VCaP (cell line): ENCODE measurements around the gene HNRNPLL.

Experiments used
- H3K27ac ChIP-seq: fragments of 450-650 bp; 2 replicates; pipeline ENCODE4 v1.5.1; 2017
- TF ChIP-seq, protein P1 (sequence below): fragments of 450-650 bp; conservative IDR thresholded peaks from 2 replicates; pipeline ENCODE4 v1.5.1; 2017; ENCODE audit warnings: mild to moderate bottlenecking, moderate library complexity

Gene HNRNPLL

DNA sequence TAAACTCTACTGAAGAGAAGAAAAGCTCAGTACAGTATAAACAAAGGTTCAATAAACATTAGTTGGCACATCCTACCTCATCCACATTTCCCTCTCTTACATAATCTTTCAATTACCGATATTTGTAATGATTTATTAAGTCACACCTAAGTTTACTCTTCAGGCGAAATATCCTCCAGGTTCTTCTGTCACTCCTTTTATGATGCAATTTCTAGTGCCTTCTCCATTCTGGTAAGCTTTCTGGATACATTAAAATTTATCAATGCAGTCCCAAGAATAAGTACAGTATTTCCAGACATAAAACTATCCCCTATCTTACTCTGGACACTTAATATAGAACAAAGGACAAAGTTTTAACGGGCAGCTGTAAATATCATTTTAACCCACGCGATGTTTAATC lies 5.6 kb downstream of the HNRNPLL start:
- no peak overlapping the region for H3K27ac ChIP-seq
- TF ChIP-seq, protein P1, sequence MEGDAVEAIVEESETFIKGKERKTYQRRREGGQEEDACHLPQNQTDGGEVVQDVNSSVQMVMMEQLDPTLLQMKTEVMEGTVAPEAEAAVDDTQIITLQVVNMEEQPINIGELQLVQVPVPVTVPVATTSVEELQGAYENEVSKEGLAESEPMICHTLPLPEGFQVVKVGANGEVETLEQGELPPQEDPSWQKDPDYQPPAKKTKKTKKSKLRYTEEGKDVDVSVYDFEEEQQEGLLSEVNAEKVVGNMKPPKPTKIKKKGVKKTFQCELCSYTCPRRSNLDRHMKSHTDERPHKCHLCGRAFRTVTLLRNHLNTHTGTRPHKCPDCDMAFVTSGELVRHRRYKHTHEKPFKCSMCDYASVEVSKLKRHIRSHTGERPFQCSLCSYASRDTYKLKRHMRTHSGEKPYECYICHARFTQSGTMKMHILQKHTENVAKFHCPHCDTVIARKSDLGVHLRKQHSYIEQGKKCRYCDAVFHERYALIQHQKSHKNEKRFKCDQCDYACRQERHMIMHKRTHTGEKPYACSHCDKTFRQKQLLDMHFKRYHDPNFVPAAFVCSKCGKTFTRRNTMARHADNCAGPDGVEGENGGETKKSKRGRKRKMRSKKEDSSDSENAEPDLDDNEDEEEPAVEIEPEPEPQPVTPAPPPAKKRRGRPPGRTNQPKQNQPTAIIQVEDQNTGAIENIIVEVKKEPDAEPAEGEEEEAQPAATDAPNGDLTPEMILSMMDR: no peak

- no peak overlapping the region for H3K27ac ChIP-seq
- TF ChIP-seq, protein P1: no peak
These were observed 6.5 kb downstream of the HNRNPLL start for GRCh38 chr2:38596229-38596628.

DNA sequence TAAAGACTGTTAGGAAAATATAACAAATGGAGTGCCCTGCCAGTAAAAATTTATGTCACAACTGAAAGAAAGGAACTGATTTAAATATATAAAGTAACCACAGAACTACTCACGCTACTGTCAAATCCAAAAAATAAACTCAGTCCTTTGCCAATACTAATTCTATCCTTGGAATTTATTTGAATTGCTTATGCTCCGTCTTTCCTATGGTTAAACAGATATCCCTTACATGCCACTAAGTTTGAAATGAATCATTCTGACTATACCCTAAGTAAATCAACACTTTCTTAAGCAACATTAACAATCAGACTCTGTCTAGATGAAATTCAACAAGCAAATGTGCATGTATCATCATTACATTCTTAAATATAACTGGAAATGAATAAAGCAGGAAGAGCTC lies 9.8 kb downstream of the HNRNPLL start:
- TF ChIP-seq, protein P1: no peak
- no peak overlapping the region for H3K27ac ChIP-seq

DNA sequence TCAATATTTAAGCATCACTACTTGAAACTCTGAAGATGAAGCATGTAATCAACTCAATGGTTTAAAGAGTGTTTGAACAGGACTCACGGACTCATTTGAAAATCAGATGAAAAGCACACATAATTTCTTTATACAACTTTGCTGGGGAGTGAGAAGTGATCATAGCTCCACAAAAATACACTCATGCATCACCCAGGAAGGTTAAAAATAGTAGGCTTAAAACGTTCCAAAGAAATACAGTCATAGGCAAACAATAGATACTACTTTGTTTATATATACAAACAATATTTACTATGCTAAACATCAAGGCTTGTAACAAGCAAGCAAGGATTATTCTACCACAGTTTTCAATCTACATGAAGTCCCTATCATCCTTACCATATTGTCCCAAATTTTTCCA lies 11.6 kb downstream of the HNRNPLL start:
- TF ChIP-seq, protein P1: no peak
- H3K27ac ChIP-seq: no peak overlapping the region

DNA sequence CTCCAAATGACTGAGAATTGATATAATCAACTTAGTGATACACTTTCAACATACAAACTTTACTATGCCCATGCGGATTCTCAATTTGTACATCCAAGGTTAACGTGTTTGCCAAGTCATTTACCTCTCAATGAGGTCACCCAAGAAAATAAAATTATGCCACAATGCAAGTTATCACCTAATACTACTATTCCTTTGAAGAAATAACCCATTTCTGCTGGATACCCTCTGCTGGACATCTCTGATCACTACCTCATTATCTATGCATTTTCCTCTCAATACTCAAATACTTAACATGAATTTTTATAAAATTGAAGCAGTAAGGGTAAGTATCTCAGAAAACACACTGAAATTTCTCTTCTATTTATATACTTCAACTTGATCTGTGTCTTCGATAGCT lies 12.7 kb downstream of the HNRNPLL start:
- no peak overlapping the region for H3K27ac ChIP-seq
- TF ChIP-seq, protein P1: peak; percentile 47

DNA sequence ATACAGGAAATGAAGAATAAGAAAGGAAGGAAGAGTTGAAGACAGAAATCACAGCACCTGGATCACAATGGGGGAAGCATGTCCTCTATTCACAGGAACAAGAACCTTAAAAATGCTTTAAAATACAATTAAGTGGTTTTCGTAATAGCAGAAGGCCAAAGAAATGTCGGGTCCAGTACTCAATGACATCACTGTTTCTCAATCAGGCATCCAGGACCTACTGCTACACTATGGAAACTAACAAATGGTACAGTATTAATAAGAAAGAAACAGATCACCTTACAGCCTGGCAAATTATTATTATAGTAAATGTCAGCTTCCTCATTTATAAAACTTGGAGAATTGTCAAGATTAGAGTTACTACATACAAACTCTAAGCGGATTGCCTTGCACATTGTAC lies 15.8 kb downstream of the HNRNPLL start:
- H3K27ac ChIP-seq: no peak overlapping the region
- TF ChIP-seq, protein P1: no peak

- no peak overlapping the region for H3K27ac ChIP-seq
- TF ChIP-seq, protein P1: no peak
These were observed 17.8 kb downstream of the HNRNPLL start for GRCh38 chr2:38584881-38585280.

- TF ChIP-seq, protein P1: no peak
- H3K27ac ChIP-seq: no peak overlapping the region
These were observed 18.7 kb downstream of the HNRNPLL start for GRCh38 chr2:38583994-38584393.
